ENCODE data around the gene KCNN3.

Gene KCNN3

DNA sequence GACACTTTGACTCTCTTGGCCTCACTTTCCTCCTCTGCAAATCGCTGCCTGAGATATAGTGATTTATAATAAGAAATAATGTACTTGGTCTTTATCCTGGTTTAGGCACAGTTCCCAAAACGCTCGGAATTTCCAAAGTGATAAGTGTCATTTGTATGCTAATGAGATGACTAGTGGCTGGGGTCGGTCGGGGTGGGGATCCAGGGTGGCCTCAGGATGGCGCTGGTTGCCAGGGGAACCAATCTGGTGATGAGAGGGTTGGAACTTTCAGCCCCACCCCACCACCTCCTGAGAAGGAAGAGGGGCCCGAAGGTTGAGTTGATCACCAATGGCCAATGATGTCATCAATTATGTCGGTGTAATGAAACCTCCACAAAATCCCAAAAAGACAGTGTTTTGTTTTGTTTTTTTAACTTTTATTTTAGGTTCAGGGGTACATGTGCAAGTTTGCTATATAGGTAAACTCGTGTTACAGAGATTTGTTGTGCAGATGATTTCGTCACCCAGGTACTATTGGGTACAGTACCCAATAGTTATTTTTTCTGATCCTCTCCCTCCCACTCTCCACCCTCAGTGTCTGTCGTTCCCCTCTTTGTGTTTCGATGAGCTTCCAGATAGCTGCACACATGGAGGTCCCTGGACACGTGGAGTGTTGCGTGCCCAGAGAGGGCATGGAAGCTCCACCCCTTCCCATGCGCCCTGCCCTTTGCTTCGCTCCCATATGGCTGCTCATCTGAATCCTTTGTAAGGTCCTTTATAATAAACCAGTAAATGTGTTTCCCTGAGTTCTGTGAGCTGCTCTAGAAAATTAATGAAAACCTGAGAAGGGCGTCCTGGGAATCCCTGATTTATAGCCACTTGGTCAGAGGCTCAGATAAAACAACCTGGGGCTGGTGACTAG, 97.2 kb downstream of the KCNN3 start:
- TF ChIP-seq, protein P1, sequence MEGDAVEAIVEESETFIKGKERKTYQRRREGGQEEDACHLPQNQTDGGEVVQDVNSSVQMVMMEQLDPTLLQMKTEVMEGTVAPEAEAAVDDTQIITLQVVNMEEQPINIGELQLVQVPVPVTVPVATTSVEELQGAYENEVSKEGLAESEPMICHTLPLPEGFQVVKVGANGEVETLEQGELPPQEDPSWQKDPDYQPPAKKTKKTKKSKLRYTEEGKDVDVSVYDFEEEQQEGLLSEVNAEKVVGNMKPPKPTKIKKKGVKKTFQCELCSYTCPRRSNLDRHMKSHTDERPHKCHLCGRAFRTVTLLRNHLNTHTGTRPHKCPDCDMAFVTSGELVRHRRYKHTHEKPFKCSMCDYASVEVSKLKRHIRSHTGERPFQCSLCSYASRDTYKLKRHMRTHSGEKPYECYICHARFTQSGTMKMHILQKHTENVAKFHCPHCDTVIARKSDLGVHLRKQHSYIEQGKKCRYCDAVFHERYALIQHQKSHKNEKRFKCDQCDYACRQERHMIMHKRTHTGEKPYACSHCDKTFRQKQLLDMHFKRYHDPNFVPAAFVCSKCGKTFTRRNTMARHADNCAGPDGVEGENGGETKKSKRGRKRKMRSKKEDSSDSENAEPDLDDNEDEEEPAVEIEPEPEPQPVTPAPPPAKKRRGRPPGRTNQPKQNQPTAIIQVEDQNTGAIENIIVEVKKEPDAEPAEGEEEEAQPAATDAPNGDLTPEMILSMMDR (IDR thresholded peaks at IDR 0.05; ENCODE audit: low read depth, low read length) = no peak
- in situ Hi-C loops (cut with HindIII; ENCODE audit: low sequenced_read_pairs) = no loop called here
- DNase-seq (ENCODE audit: low read depth, low spot score) = no peak
- H3K4me3 ChIP-seq (ENCODE audit: low read depth, low read length) = no peak overlapping the region

DNA sequence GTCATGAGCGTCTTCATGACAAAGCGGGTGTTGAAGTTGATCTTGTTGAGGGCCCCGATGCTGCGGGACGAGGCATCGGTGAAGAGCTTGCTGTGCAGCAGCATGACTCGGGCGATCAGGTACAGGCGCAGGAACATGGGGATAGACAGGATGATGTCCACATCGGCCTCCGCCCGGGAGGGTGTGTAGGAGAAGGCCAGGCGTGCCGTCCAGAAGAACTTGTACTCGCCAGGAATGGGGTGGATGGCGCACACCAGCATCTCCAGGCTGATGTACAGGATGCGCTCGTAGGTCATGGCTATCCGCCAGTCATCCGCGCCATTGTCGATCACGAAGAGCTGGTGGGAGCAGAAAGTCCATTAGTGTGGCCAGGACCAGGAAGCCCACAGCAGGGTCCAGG, 98.0 kb downstream of the KCNN3 start:
- TF ChIP-seq, protein P1 (IDR thresholded peaks at IDR 0.05; ENCODE audit: low read depth, low read length) = no peak
- DNase-seq (ENCODE audit: low read depth, low spot score) = no peak
- H3K4me3 ChIP-seq (ENCODE audit: low read depth, low read length) = no peak overlapping the region
- in situ Hi-C loops (cut with HindIII; ENCODE audit: low sequenced_read_pairs) = no loop called here

DNA sequence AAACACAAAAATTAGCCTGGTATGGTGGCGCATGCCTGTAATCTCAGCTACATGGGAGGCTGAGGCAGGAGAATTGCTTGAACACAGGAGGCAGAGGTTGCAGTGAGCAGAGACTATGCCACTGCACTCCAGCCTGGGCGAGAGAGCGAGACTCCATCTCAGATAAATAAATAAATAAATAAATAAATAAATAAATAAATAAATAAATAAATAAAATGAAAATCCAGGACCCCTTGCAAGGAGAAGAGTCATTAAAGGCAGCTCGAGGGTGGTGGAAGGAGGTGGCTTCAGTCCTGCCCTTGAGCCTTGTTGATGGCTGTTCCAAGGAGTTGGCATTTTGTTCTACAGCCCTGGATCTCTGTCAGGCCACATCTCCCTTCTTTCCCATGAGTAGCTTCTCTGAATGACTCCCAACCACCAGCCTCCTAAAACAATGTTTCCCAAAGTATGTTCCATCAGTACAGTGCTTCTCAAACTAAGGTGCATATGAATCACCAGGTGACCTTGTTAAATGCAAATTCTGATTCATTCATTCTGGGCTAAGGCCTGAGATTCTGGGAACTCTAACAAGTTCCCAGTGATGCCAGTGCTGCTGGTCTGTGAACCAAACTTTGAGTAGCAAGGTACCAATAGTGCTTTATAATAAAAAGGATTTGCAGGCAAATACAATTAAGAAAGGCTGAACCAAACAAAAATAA, 99.0 kb downstream of the KCNN3 start:
- in situ Hi-C loops (cut with HindIII; ENCODE audit: low sequenced_read_pairs) = no loop called here
- DNase-seq (ENCODE audit: low read depth, low spot score) = no peak
- no peak overlapping the region for H3K4me3 ChIP-seq (ENCODE audit: low read depth, low read length)
- TF ChIP-seq, protein P1 (IDR thresholded peaks at IDR 0.05; ENCODE audit: low read depth, low read length) = no peak

DNA sequence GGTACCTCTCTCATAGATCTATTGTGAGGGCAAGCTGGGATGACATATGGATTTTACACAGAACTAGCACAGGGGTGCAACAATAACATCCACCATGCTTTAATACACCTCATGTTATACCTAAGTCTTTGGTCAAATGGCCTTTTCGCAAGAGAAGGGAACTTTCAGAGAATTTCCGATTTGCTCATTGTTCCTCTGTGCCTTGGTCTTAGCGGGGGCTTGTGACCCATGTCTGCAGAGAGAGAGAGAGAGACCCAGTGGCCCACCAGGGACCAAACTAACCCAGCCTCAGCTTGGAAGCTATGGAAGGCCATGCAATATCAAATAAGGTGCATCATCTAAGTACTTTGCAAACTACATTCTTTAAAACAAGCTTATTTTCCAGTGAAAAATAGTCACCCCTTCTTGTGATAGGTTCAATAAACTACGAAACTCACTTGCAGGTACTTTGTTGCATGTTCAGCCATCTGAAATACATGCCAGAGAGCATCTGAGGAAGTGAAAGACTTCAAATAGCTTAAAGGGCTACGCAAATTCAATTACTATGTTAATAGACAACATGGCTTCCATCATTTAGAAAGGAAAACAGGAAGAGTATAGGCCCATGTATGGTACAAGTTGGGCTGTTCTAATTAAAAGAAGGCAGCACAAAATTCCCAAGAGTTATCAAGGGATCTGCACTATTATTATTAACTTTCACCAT, 100.7 kb downstream of the KCNN3 start:
- in situ Hi-C loops (cut with HindIII; ENCODE audit: low sequenced_read_pairs) = no loop called here
- TF ChIP-seq, protein P1 (IDR thresholded peaks at IDR 0.05; ENCODE audit: low read depth, low read length) = no peak
- no peak for DNase-seq (ENCODE audit: low read depth, low spot score)
- H3K4me3 ChIP-seq (ENCODE audit: low read depth, low read length) = no peak overlapping the region

DNA sequence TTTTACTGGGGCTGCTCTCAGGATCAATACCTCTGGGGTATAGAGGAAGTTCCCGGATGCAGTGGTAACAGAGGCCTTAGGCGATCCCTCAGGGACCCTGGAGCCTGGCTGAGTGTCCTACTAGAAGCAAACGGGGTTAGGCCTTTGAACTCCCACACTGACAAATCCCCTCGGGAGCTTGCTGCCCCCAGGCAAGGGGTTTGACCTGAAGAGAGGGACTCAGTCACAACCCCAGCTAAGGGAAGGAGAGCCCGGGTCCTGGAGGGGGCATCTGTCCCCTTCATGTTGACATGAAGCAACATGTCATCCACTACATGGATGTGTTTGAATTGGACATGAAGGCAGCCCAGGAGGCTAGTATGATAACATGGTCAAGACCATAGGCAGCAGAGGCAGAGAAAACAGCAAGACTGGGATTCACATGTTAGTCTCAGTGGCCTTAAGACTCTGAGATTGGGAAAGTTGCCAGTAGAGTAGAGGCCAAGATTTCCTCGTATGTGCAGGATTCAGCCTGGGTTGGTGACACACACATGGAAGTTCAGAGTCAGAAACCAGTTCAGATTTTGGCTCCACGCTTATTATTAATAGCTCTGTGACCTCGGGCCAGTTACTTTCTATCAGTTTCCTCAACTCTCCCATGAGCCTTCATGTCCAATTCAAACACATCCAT, 101.5 kb downstream of the KCNN3 start:
- no peak overlapping the region for H3K4me3 ChIP-seq (ENCODE audit: low read depth, low read length)
- TF ChIP-seq, protein P1 (IDR thresholded peaks at IDR 0.05; ENCODE audit: low read depth, low read length) = no peak
- in situ Hi-C loops (cut with HindIII; ENCODE audit: low sequenced_read_pairs) = no loop called here
- DNase-seq (ENCODE audit: low read depth, low spot score) = no peak
